K562 (cell line): ENCODE data around the gene ARHGDIA. TPM values are rescaled to one million over a fixed set of nuclear protein-coding genes. Genes with fewer than 3 reads are reported as not detected.

Experiments used
- JUND ChIP-seq, 2 experiments: IDR thresholded peaks; 2 replicates in 1 of 2; 3 replicates in 1 of 2; pipeline ENCODE4 v1.6.1; 2011; ENCODE audit warnings: borderline replicate concordance in 2 of 2, low read depth in 2 of 2, low read length in 2 of 2, improper control_type of control experiment in 1 of 2, missing biosample characterization in 1 of 2, missing genetic modification characterization in 1 of 2, missing genetic modification reagents in 1 of 2
- NFIC ChIP-seq: fragments of 450-650 bp; IDR thresholded peaks from 2 replicates; pipeline ENCODE4 v1.6.1; 2017; ENCODE audit warnings: mild to moderate bottlenecking, inconsistent platforms
- POLR2H ChIP-seq: IDR thresholded peaks from 2 replicates; pipeline ENCODE4 v1.6.1; 2016; ENCODE audit warnings: missing genetic modification characterization, low read depth, mild to moderate bottlenecking, control low read depth, missing compliant biosample characterization, moderate library complexity
- ZC3H11A ChIP-seq: IDR thresholded peaks from 2 replicates; pipeline ENCODE4 v1.6.1; 2012; ENCODE audit warnings: low read depth, low read length, improper control_type of control experiment
- ZKSCAN1 ChIP-seq: fragments of 150-350 bp; IDR thresholded peaks from 2 replicates; pipeline ENCODE4 v1.6.1; 2016; ENCODE audit warnings: low read depth, low read length
- ZNF263 ChIP-seq: sonication (generic); formaldehyde crosslinking; IDR thresholded peaks from 2 replicates; pipeline ENCODE4 v1.8.0; 2022; ENCODE audit warnings: mild to moderate bottlenecking, missing genetic modification reagents, borderline replicate concordance
- polyA plus RNA-seq, 8 experiments: library from polyadenylated mRNA; depleted of rRNA in 4 of 8; stranded (reverse) in 5 of 8; unstranded in 3 of 8; fragments of >200 nt; fragmentation: Nextera tagmentation in 2 of 8; fragmentation: Illumina TruSeq in 1 of 8; extraction: Ambion mirVana in 2 of 8; extraction: Trizol in 1 of 8; gene quantifications; 2 replicates each; pipeline versions ENCODE4 v1.2.1 to v1.2.3, GENCODE V29; 2011 to 2014; ENCODE audit warnings: inconsistent platforms in 1 of 8, missing spikeins in 1 of 8
- total RNA-seq, 7 experiments: library from RNA; depleted of rRNA in 6 of 7; stranded (reverse); fragments of >200 nt in 6 of 7; fragmentation: Illumina TruSeq in 2 of 7; extraction: Trizol in 2 of 7; gene quantifications; 2 replicates each; pipeline versions ENCODE4 v1.2.1 to v1.2.3, GENCODE V29; 2011 to 2021; ENCODE audit warnings: low replicate concordance in 1 of 7
- TF ChIP-seq, protein P1 (sequence below): sonication (generic); formaldehyde crosslinking; IDR thresholded peaks from 2 replicates; pipeline ENCODE4 v1.5.0; 2020; ENCODE audit warnings: missing genetic modification reagents
- TF ChIP-seq, protein P2 (sequence below): sonication (generic); formaldehyde crosslinking; IDR thresholded peaks from 2 replicates; pipeline ENCODE4 v1.8.1; 2022; ENCODE audit warnings: missing genetic modification reagents

ARHGDIA gene
- total and polyA plus RNA-seq, 9 of the 15 experiments (the other 6 are each of a cell fraction or from before 2014, with no cell fraction given): 9.6 to 340 (median 97.6) TPM

- peak; percentile 77 for TF ChIP-seq ZNF263
- no peak for TF ChIP-seq ZKSCAN1
- TF ChIP-seq, protein P1, sequence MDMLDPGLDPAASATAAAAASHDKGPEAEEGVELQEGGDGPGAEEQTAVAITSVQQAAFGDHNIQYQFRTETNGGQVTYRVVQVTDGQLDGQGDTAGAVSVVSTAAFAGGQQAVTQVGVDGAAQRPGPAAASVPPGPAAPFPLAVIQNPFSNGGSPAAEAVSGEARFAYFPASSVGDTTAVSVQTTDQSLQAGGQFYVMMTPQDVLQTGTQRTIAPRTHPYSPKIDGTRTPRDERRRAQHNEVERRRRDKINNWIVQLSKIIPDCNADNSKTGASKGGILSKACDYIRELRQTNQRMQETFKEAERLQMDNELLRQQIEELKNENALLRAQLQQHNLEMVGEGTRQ: no peak
- TF ChIP-seq POLR2H: no peak
- TF ChIP-seq, protein P2, sequence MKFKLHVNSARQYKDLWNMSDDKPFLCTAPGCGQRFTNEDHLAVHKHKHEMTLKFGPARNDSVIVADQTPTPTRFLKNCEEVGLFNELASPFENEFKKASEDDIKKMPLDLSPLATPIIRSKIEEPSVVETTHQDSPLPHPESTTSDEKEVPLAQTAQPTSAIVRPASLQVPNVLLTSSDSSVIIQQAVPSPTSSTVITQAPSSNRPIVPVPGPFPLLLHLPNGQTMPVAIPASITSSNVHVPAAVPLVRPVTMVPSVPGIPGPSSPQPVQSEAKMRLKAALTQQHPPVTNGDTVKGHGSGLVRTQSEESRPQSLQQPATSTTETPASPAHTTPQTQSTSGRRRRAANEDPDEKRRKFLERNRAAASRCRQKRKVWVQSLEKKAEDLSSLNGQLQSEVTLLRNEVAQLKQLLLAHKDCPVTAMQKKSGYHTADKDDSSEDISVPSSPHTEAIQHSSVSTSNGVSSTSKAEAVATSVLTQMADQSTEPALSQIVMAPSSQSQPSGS (CRISPR knock-in tag): 0 out of 2 replicates have a peak, but pooled peaks have one; percentile 40
- TF ChIP-seq NFIC: no peak
- no peak for TF ChIP-seq ZC3H11A
- TF ChIP-seq JUND (IDR thresholded peaks at IDR 0.05; ENCODE audit: borderline replicate concordance, low read depth, low read length): peak; percentile 67
- no peak; the same call in 2 of the 3 replicates for TF ChIP-seq JUND (tag; IDR thresholded peaks at IDR 0.05; ENCODE audit: borderline replicate concordance, low read depth, low read length)
Observed at GRCh38 chr17:81913394-81914102, 42.4 kb upstream of the ARHGDIA start (continued).
